ENCODE data around the gene SSBP3. TPM values are rescaled to one million over a fixed set of nuclear protein-coding genes. Genes with fewer than 3 reads are reported as not detected.
"Not testable (repeated sequence)": the region's sequence is repeated elsewhere in the genome, so short reads cannot be mapped to it uniquely, and the experiment has no call there.

SSBP3 gene
- total and polyA plus RNA-seq, 4 donors = 7.7 to 24.7 (median 17.3) TPM

DNA sequence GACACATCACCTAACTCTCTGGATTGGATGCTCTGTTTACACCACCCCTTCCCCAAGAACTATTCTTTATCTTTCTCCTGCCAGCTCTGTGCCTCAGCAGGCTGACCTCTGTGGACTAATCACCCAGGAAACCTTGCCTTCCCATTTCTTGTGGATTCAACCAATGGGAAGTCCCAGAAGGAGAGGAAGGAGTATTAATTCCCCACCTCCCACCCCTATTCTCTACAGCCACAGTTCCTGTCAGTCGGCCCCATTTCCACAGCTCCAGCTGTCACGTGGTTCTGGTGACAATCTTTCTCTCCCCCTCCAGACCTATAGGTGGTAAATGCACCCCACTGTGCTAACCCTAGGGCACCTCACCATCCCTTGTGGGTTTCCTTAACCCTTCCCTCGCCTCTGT lies 46.8 kb upstream of the SSBP3 start:
- Histone ChIP-seq H3K27ac (ENCODE audit: low read depth in 1 of 2, low read length in 2 of 2) (no peak overlapping the region), H3K4me3 (ENCODE audit: low read depth in 1 of 3, low read length in 3 of 3) (no peak overlapping the region), H3K27me3 (ENCODE audit: control insufficient read depth in 4 of 4, insufficient read depth in 4 of 4, low read length in 3 of 4) (no peaks in the 10 kb centered on the region), H3K9me3 (ENCODE audit: control insufficient read depth in 4 of 4, low read length in 3 of 4) (peaks cover 0 to 2% (median 0%) of the 10 kb centered on the region in 4 donors), H3K4me1 (ENCODE audit: control insufficient read depth in 4 of 4, insufficient read depth in 4 of 4, low read length in 3 of 4) (no peaks in the 10 kb centered on the region), H3K9ac (ENCODE audit: low read depth in 1 of 2, low read length in 2 of 2) (no peak overlapping the region), H3K36me3 (ENCODE audit: control insufficient read depth in 4 of 4, insufficient read depth in 3 of 4, low read depth in 1 of 4, low read length in 3 of 4) (no peaks in the 10 kb centered on the region)
- WGBS = 91% methylated on average over 3 of the region's 3 CpGs
- TF ChIP-seq FOXA2 (IDR thresholded peaks at IDR 0.05) (no peak), EGR1 (IDR thresholded peaks at IDR 0.05; ENCODE audit: low read depth in 2 of 2) (no peak), RAD21 (IDR thresholded peaks at IDR 0.05) (no peak), NR2F2 (IDR thresholded peaks at IDR 0.05) (no peak), YY1 (IDR thresholded peaks at IDR 0.05) (no peak), FOXA1 (IDR thresholded peaks at IDR 0.05) (no peak), HNF4G (IDR thresholded peaks at IDR 0.05) (no peak), RXRA (IDR thresholded peaks at IDR 0.05) (no peak), TAF1 (conservative IDR thresholded peaks at IDR 0.05) (no peak)
- TF ChIP-seq, protein P1, sequence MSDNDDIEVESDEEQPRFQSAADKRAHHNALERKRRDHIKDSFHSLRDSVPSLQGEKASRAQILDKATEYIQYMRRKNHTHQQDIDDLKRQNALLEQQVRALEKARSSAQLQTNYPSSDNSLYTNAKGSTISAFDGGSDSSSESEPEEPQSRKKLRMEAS (IDR thresholded peaks at IDR 0.05) = no peak
- TF ChIP-seq, protein P2, sequence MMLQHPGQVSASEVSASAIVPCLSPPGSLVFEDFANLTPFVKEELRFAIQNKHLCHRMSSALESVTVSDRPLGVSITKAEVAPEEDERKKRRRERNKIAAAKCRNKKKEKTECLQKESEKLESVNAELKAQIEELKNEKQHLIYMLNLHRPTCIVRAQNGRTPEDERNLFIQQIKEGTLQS (IDR thresholded peaks at IDR 0.05) = no peak
- TF ChIP-seq, protein P3, sequence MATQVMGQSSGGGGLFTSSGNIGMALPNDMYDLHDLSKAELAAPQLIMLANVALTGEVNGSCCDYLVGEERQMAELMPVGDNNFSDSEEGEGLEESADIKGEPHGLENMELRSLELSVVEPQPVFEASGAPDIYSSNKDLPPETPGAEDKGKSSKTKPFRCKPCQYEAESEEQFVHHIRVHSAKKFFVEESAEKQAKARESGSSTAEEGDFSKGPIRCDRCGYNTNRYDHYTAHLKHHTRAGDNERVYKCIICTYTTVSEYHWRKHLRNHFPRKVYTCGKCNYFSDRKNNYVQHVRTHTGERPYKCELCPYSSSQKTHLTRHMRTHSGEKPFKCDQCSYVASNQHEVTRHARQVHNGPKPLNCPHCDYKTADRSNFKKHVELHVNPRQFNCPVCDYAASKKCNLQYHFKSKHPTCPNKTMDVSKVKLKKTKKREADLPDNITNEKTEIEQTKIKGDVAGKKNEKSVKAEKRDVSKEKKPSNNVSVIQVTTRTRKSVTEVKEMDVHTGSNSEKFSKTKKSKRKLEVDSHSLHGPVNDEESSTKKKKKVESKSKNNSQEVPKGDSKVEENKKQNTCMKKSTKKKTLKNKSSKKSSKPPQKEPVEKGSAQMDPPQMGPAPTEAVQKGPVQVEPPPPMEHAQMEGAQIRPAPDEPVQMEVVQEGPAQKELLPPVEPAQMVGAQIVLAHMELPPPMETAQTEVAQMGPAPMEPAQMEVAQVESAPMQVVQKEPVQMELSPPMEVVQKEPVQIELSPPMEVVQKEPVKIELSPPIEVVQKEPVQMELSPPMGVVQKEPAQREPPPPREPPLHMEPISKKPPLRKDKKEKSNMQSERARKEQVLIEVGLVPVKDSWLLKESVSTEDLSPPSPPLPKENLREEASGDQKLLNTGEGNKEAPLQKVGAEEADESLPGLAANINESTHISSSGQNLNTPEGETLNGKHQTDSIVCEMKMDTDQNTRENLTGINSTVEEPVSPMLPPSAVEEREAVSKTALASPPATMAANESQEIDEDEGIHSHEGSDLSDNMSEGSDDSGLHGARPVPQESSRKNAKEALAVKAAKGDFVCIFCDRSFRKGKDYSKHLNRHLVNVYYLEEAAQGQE (IDR thresholded peaks at IDR 0.05) = no peak
- DNase-seq (ENCODE audit: low spot score) = no peak

GRCh38 chr1:54449431-54449830 lies 43.2 kb upstream of the SSBP3 start:
- H3K4me3 ChIP-seq (ENCODE audit: low read depth in 1 of 3, low read length in 3 of 3); H3K36me3 ChIP-seq (ENCODE audit: control insufficient read depth in 4 of 4, insufficient read depth in 3 of 4, low read depth in 1 of 4, low read length in 3 of 4); H3K27ac ChIP-seq (ENCODE audit: low read depth in 1 of 2, low read length in 2 of 2); H3K9ac ChIP-seq (ENCODE audit: low read depth in 1 of 2, low read length in 2 of 2); H3K4me1 ChIP-seq (ENCODE audit: control insufficient read depth in 4 of 4, insufficient read depth in 4 of 4, low read length in 3 of 4); DNase-seq (ENCODE audit: low spot score); H3K27me3 ChIP-seq (ENCODE audit: control insufficient read depth in 4 of 4, insufficient read depth in 4 of 4, low read length in 3 of 4); H3K9me3 ChIP-seq (ENCODE audit: control insufficient read depth in 4 of 4, low read length in 3 of 4): not testable (repeated sequence)
- 94% methylated on average over 4 of the region's 4 CpGs for WGBS

DNA sequence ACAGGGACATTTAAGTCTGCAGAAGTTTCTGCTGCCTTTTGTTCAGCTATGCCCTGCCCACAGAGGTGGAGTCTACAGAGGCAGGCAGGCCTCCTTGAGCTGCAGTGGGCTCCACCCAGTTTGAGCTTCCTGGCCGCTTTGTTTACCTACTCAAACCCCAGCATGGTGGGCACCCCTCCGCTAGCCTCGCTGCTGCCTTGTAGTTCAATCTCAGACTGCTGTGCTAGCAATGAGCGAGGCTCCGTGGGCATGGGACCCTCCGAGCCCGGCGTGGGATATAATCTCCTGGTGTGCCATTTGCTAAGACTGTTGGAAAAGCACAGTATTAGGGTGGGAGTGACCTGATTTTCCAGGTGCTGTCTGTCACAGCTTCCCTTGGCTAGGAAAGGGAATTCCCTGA lies 42.6 kb upstream of the SSBP3 start:
- H3K9ac ChIP-seq (ENCODE audit: low read depth in 1 of 2, low read length in 2 of 2); DNase-seq (ENCODE audit: low spot score); H3K36me3 ChIP-seq (ENCODE audit: control insufficient read depth in 4 of 4, insufficient read depth in 3 of 4, low read depth in 1 of 4, low read length in 3 of 4); H3K4me3 ChIP-seq (ENCODE audit: low read depth in 1 of 3, low read length in 3 of 3); H3K9me3 ChIP-seq (ENCODE audit: control insufficient read depth in 4 of 4, low read length in 3 of 4); H3K27ac ChIP-seq (ENCODE audit: low read depth in 1 of 2, low read length in 2 of 2); H3K27me3 ChIP-seq (ENCODE audit: control insufficient read depth in 4 of 4, insufficient read depth in 4 of 4, low read length in 3 of 4); H3K4me1 ChIP-seq (ENCODE audit: control insufficient read depth in 4 of 4, insufficient read depth in 4 of 4, low read length in 3 of 4): not testable (repeated sequence)
- 92% methylated on average over 8 of the region's 8 CpGs for WGBS

DNA sequence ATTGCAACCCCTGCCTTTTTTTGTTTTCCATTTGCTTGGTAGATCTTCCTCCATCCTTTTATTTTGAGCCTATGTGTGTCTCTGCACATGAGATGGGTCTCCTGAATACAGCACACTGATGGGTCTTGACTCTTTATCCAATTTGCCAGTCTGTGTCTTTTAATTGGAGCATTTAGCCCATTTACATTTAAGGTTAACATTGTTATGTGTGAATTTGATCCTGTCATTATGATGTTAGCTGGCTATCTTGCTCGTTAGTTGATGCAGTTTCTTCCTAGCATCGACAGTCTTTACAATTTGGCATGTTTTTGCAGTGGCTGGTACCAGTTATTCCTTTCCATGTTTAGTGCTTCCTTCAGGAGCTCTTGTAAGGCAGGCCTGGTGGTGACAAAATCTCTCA lies 40.9 kb upstream of the SSBP3 start:
- not testable (repeated sequence) for DNase-seq (ENCODE audit: low spot score); H3K4me1 ChIP-seq (ENCODE audit: control insufficient read depth in 4 of 4, insufficient read depth in 4 of 4, low read length in 3 of 4); H3K9me3 ChIP-seq (ENCODE audit: control insufficient read depth in 4 of 4, low read length in 3 of 4)

More for the DNA sequence above, 40.9 kb upstream of the SSBP3 start:
- not testable (repeated sequence) for H3K4me3 ChIP-seq (ENCODE audit: low read depth in 1 of 3, low read length in 3 of 3); H3K27me3 ChIP-seq (ENCODE audit: control insufficient read depth in 4 of 4, insufficient read depth in 4 of 4, low read length in 3 of 4); H3K36me3 ChIP-seq (ENCODE audit: control insufficient read depth in 4 of 4, insufficient read depth in 3 of 4, low read depth in 1 of 4, low read length in 3 of 4); H3K27ac ChIP-seq (ENCODE audit: low read depth in 1 of 2, low read length in 2 of 2); H3K9ac ChIP-seq (ENCODE audit: low read depth in 1 of 2, low read length in 2 of 2)
- WGBS = 89% methylated on average over 2 of the region's 2 CpGs

All from liver (tissue), 9 donors.